HUES6 (cell line): ENCODE data around the gene COL15A1.

ENCODE experiments used
- H3K27ac ChIP-seq: 2 replicates; pipeline ENCODE4 v1.7.0; 2013; ENCODE audit warnings: low read depth, mild to moderate bottlenecking, low read length, inconsistent platforms
- H3K27me3 ChIP-seq: 2 replicates; pipeline ENCODE4 v1.6.1; 2013; ENCODE audit warnings: low read length; ENCODE audit not compliant: control insufficient read depth, insufficient read depth
- H3K36me3 ChIP-seq: 2 replicates; pipeline ENCODE4 v1.6.1; 2013; ENCODE audit warnings: low read length; ENCODE audit not compliant: control insufficient read depth, insufficient read depth
- H3K4me1 ChIP-seq: 2 replicates; pipeline ENCODE4 v1.6.1; 2013; ENCODE audit warnings: low read length; ENCODE audit not compliant: control insufficient read depth, insufficient read depth
- H3K4me3 ChIP-seq: 2 replicates; pipeline ENCODE4 v1.5.1; 2013; ENCODE audit warnings: low read depth, low read length
- H3K9ac ChIP-seq: one replicate; pipeline ENCODE4 v1.6.1; 2013; ENCODE audit warnings: mild to moderate bottlenecking, low read length
- H3K9me3 ChIP-seq: 2 replicates; pipeline ENCODE4 v1.6.1; 2013; ENCODE audit warnings: low read depth, low read length; ENCODE audit not compliant: control insufficient read depth, insufficient read depth

COL15A1 gene

GRCh38 chr9:99103054-99103895, 159.6 kb downstream of the COL15A1 start:
- 0 out of 2 replicates have a peak, but pooled peaks cover 2% of the 10 kb centered on the region for H3K9me3 ChIP-seq
- no peak overlapping the region for H3K9ac ChIP-seq
- peak overlapping the region; percentile 66 for H3K4me3 ChIP-seq

GRCh38 chr9:99103901-99104458, 160.3 kb downstream of the COL15A1 start:
- Histone ChIP-seq H3K4me3 (peak overlapping the region; percentile 66), H3K27me3 (0 out of 2 replicates have a peak, but pooled peaks cover 5% of the 10 kb centered on the region), H3K9me3 (0 out of 2 replicates have a peak, but pooled peaks cover 2% of the 10 kb centered on the region), H3K36me3 (no peaks in the 10 kb centered on the region), H3K27ac (no peak overlapping the region), H3K9ac (peak overlapping the region; percentile 49), H3K4me1 (peaks cover 29% of the 10 kb centered on the region)

More at GRCh38 chr9:99103054-99103895, 159.6 kb downstream of the COL15A1 start:
- Histone ChIP-seq H3K27me3 (0 out of 2 replicates have a peak, but pooled peaks cover 5% of the 10 kb centered on the region), H3K36me3 (no peaks in the 10 kb centered on the region), H3K27ac (no peak overlapping the region), H3K4me1 (peaks cover 29% of the 10 kb centered on the region)

GRCh38 chr9:99104459-99105151, 160.9 kb downstream of the COL15A1 start, which contains the start of gene TGFBR1:
TGFBR1 (plus strand) TSS chr9:99105113; CDS start chr9:99105206, 93 bp downstream.
- Histone ChIP-seq H3K36me3 (no peaks in the 10 kb centered on the region), H3K9ac (peak within 1 kb of the TSS; percentile 72), H3K27me3 (0 out of 2 replicates have a peak, but pooled peaks cover 5% of the 10 kb centered on the region), H3K4me3 (peak within 1 kb of the TSS; percentile 92), H3K9me3 (no peaks in the 10 kb centered on the region), H3K27ac (peak within 1 kb of the TSS; percentile 64), H3K4me1 (peaks cover 29% of the 10 kb centered on the region)

- Histone ChIP-seq H3K4me1 (peaks cover 29% of the 10 kb centered on the region), H3K4me3 (peak overlapping the region; percentile 92), H3K27ac (peak overlapping the region; percentile 64)
These were observed 161.7 kb downstream of the COL15A1 start for GRCh38 chr9:99105152-99106043.

GRCh38 chr9:99106044-99106375, 162.3 kb downstream of the COL15A1 start:
- H3K27me3 ChIP-seq, result 0 out of 2 replicates have a peak, but pooled peaks cover 5% of the 10 kb centered on the region
- peaks cover 29% of the 10 kb centered on the region for H3K4me1 ChIP-seq

More at GRCh38 chr9:99105152-99106043, 161.7 kb downstream of the COL15A1 start:
- Histone ChIP-seq H3K27me3 (0 out of 2 replicates have a peak, but pooled peaks cover 5% of the 10 kb centered on the region), H3K9ac (peak overlapping the region; percentile 72), H3K36me3 (no peaks in the 10 kb centered on the region), H3K9me3 (no peaks in the 10 kb centered on the region)

DNA sequence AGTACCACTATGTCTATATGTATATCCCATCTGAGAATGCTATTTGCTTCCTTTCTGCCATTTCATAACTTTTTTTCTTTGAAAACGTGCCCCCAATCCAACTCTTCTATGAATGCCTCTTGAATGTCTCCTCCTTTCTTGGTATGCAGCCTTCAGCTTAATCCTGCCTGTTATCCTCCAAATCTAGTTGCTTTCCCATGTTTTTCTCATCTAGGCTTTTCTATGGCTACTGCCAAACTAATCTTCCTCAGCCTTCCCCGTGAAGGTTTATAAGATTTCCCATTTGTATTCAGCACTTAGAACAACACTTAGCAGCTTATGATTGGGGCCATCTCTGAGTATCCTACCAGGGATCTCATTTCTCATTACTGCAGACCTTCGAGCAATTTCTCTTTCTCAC, 163.7 kb downstream of the COL15A1 start:
- Histone ChIP-seq H3K9me3 (no peaks in the 10 kb centered on the region), H3K36me3 (0 out of 2 replicates have a peak, but pooled peaks cover 4% of the 10 kb centered on the region), H3K27ac (no peak overlapping the region), H3K9ac (no peak overlapping the region), H3K4me3 (no peak overlapping the region), H3K4me1 (peaks cover 36% of the 10 kb centered on the region), H3K27me3 (0 out of 2 replicates have a peak, but pooled peaks cover 5% of the 10 kb centered on the region)

More at GRCh38 chr9:99106044-99106375, 162.3 kb downstream of the COL15A1 start:
- Histone ChIP-seq H3K9me3 (no peaks in the 10 kb centered on the region), H3K4me3 (peak overlapping the region; percentile 92), H3K36me3 (0 out of 2 replicates have a peak, but pooled peaks cover 4% of the 10 kb centered on the region), H3K9ac (peak overlapping the region; percentile 72), H3K27ac (peak overlapping the region; percentile 64; the same call in 1 of the 2 replicates)

- Histone ChIP-seq H3K27me3 (0 out of 2 replicates have a peak, but pooled peaks cover 5% of the 10 kb centered on the region), H3K36me3 (0 out of 2 replicates have a peak, but pooled peaks cover 4% of the 10 kb centered on the region), H3K4me3 (no peak overlapping the region), H3K9ac (no peak overlapping the region), H3K27ac (no peak overlapping the region), H3K9me3 (no peaks in the 10 kb centered on the region), H3K4me1 (peaks cover 43% of the 10 kb centered on the region)
These were observed 164.4 kb downstream of the COL15A1 start for GRCh38 chr9:99108131-99108530.

DNA sequence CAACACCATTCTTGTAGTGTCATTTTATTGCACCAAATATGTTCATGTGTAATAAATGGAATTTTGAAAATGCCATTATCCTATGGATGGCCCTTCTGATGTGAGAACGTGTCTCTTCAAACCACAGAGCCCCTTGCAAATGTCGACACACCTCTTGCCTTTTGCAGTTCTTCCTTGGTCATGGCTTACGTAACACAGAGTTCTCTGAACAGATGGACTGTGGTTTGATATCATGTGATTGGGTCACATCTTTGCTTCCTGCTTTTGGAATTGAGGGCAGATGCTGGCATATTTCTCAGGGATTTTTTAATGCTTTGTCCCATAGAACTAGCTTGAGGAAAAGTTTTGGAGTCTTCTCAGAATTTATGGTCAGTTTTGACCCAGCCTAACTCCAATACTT, 165.8 kb downstream of the COL15A1 start:
- no peak overlapping the region for H3K9ac ChIP-seq
- H3K9me3 ChIP-seq, result no peaks in the 10 kb centered on the region
- H3K27ac ChIP-seq, result no peak overlapping the region
- peaks cover 47% of the 10 kb centered on the region for H3K4me1 ChIP-seq
- no peak overlapping the region for H3K4me3 ChIP-seq
- no peaks in the 10 kb centered on the region for H3K27me3 ChIP-seq
- 0 out of 2 replicates have a peak, but pooled peaks cover 4% of the 10 kb centered on the region for H3K36me3 ChIP-seq

DNA sequence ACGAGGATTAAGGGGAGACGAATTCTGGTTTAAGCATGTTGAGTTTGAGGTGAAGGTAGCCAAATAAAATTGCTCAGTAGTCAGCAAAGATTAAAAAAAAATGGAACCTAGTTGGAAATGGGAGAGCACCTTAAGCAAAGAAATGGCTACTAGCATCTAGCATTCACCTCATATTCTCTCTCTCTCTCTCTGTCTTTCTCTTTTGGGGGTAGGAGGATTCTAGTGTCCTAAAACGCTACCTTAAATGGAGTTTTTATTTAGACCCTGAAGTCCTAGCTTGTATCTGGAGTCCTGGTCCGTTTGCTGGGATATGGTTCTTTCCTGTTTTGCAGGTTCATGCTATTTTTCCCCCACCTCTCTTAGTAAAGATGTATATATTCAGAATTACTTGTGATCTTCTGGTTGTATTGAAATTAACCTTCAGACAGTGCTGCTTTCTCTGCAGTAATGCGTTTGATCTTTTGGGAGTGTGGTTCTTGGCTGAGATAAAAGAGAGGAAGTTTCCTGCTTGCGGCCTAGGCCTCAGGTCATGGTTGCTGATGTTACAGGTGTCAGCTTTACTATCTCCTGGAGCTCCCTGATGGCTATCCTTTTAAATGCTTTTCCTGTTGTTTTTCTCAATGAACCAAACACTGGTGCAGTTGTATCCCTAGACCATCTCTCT, 169.2 kb downstream of the COL15A1 start:
- no peak overlapping the region for H3K4me3 ChIP-seq
- no peaks in the 10 kb centered on the region for H3K27me3 ChIP-seq
- H3K9ac ChIP-seq, result no peak overlapping the region
- no peaks in the 10 kb centered on the region for H3K9me3 ChIP-seq
- H3K4me1 ChIP-seq, result peaks cover 38% of the 10 kb centered on the region
- 0 out of 2 replicates have a peak, but pooled peaks cover 4% of the 10 kb centered on the region for H3K36me3 ChIP-seq
- H3K27ac ChIP-seq, result no peak overlapping the region
